Stimulated activated CD4-positive, alpha-beta T cell treated with anti-CD3 and anti-CD28 coated beads, Interleukin-15, amount 100 ng/mL, for 1 hour (primary cell): ENCODE results near the gene PRR30.

Experiments
- DNase-seq, 2 donors: peaks; one replicate each; pipeline ENCODE4 v3.0.0-alpha.2; 2020; ENCODE audit warnings: low read depth in 1 of 2, low spot score in 1 of 2

The PRR30 gene

GRCh38 chr2:27155069-27155520 is 15.9 kb upstream of the PRR30 start:
- DNase-seq, result no peak

DNA sequence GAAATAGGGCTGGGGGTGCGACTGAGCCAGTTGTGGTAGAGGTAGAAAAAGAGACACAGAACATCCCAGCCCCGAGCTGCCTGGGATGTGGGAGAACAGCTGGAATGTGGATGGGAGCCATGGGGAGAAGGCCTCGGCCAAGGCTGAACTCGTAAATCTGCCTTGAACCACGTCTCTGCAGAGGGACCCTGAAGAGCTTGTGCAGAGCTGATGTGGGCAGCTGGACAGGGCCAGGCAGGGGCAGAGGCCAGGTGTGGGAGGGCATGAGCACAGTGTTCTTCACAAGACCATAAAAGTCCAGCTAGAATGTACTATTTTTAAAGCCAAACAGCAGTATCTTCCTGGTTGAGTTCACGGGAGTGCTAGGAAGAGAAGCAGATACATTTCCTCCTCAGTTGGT is 15.3 kb upstream of the PRR30 start:
- no peak for DNase-seq

GRCh38 chr2:27152796-27153464 is 13.7 kb upstream of the PRR30 start:
- no peak for DNase-seq

- DNase-seq, result no peak
Observed at GRCh38 chr2:27152102-27152795, 13.0 kb upstream of the PRR30 start.

- DNase-seq, result no peak
Observed at GRCh38 chr2:27150639-27151230, 11.5 kb upstream of the PRR30 start.

GRCh38 chr2:27149570-27150405 is 10.6 kb upstream of the PRR30 start:
- DNase-seq, result no peak

DNA sequence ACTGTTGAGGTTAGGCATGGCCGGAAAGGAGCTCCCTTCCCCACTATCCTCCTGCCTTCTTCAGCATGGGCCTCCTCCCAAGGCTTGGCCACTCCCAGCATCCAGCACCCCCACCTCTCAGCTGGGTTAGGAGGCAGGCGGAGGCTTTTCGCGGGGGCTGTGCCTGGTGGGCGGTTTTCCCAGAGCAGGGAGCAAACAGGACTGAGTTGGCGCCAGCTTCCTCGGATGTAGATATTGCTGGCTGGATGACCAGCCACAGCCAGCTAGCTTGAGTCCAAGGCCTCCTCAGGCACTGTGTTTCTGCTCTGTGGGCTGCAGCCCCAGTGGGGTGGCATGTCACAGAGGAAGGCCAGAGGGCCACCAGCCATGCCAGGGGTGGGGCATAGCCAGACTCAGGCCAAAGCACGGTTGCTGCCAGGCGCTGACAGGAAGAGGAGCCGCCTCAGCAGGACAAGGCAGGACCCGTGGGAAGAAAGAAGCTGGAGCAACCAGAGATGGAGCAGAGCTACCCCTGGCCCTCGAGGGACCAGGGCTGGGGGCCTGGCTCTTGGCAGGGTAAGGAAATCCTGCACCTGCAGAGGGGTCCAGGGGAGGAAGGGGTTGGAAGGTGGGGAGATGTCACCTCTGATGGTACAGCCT is 9.7 kb upstream of the PRR30 start, which contains the start of gene TCF23:
Gene TCF23 (plus strand): TSS at position 204 of the 639 bp plus-strand sequence. CDS start 130 bp downstream, at position 334.
- DNase-seq, result no peak

- no peak for DNase-seq
Observed at GRCh38 chr2:27147935-27148334, 8.7 kb upstream of the PRR30 start.

GRCh38 chr2:27145682-27146081 is 6.5 kb upstream of the PRR30 start:
- DNase-seq, result no peak

DNA sequence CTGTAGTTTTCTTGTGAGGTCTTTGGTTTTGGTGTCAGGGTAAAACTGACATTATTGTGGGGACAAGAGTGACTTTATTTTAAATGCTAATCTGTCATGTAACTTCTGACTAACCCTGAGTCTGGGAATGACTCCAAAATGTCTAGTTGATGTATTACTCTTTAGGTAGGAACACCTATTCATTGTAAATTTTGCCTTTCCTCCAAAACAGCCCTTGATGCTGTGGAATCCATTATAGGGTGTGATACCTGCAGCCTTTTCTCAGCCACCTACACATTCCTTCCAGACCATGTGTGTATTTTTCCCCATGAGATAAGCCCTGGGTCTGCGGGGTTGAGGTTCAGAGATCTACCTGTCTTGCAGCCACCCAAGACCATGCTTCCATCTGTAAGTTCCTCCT is 4.1 kb upstream of the PRR30 start:
- no peak for DNase-seq

GRCh38 chr2:27138111-27138510 is 1.1 kb downstream of the PRR30 start:
- no peak for DNase-seq

DNA sequence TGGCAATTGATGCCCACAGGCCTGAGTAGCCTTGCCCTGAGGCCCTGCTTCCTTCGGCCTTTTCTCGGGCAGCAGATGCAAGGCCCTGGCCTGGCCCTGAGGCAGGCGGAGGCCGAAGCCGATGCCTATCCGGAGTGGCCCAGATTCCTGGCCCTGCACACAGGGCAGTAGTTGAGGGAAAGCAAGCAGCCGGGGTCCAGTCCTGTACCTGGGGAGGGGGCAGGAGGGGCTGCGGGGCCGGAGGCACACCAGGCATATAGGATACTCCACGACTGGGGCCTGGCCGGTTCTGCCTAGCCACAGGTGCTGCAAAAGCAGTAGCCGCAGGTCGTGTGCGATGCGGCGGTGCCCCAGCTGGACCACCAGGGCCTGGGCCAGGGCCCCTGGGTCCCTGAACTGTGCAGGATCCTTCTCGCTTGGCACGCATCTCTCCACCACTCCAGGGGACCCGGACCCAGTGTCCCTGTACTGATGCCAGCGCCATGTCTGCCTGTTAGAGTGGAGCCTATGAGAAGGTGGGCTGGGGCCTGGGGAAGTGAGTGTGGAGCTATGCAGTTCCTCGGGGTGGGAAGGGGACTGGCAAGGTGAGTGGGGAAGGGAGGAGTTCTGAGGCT is 1.8 kb downstream of the PRR30 start:
- no peak for DNase-seq

DNA sequence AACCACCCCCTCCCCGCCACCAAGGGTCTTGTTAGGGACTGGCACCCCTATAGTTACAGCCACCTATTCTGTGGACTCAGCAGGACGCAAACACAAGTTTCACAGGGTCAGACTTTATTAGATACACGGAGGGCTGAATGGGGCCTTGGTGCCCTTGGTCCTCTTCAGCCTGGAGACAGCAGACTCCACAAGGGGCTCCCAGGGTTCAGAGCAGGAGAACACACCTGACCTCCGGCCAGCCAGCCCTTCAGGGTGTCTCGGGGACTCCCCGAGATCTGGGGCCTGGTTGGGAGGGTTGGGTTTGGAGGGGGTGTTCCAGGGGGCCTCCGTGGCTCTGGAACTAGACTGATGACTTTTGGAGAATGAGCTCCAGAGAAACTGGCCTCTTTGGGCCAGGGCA is 2.5 kb downstream of the PRR30 start:
- no peak for DNase-seq

GRCh38 chr2:27135478-27135955 is 3.7 kb downstream of the PRR30 start:
- no peak for DNase-seq

GRCh38 chr2:27134781-27135477 is 4.3 kb downstream of the PRR30 start:
- no peak for DNase-seq

DNA sequence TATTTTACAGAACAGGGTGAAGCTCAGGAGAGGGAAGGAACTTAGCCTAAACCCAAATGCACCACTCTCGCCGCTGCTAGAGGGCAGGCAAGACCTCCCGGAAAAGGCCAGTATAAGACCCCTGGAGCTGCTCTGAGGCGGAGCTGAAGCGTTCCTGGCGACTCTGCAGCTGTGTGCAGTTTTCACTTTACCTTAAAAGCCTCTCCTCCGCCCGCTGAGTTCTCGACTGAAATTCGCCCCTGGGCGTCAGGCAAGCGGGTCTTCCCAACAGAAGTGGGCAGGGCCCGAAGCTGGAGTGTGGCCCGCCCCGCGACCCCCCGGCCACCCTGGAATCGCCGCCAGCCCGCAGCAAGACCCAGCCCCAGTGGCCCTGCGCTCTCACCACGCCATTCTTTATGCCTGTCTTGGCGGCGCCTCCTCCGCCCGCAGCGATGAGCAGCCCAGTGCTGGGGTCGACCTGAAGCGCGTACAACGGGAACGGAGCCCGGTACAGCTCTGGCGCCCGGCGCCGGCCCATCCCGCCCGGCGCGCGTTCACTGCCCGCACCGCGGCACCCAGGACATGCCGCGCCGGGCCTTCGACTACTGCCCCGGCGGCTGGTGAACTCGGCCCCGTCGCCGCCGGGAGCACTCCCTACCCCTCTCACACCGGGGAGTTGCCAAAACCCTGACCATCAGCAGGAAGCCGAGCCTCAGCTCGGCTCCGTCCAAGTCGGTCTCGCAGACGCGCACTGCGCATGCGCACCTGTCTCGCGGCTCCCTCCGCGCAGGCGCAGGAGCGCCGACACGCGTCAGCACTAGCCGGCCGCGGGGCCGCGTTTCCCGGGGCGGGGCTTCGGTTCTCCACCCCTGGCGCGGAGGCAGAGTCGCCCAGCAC is 5.1 kb downstream of the PRR30 start, which contains the start of gene PREB:
Gene PREB (minus strand): TSS at position 732 of the 876 bp plus-strand sequence. CDS start 215 bp downstream, at position 517.
- peak; percentile 97 to 99 for DNase-seq

- DNase-seq, result no peak
Observed at GRCh38 chr2:27133195-27133875, 5.9 kb downstream of the PRR30 start.

DNA sequence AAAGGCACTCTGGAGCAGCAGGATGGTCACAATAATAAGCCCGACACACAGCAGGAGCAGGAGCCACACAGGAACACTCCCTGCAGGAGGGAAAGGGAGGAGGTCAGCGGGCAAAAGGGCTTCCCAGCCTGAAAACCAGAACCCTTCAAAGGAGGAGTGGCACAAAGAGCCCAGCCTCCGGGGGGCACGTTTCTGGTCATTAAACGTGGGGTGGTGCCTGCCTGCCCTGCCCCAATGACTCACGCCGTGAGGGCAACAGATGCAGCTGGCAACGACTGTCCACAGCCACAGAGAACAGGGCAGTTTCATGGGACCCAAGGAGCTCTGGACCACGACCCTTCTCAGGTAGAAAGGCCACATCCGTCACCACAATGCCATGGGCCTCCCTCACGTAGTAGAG is 7.8 kb downstream of the PRR30 start:
- no peak for DNase-seq
